IMR-90 (cell line): Measurements from ENCODE around the gene GATA6. TPM values are rescaled to one million over a fixed set of nuclear protein-coding genes. Genes with fewer than 3 reads are reported as not detected.

Experiments used
- ATAC-seq: fragments of 200-7000 bp; cut with Tn5 transposase; 2 replicates; pipeline ENCODE4 v1.9.1; 2020; ENCODE audit warnings: low read depth, mild to moderate bottlenecking, moderate library complexity
- BruUV-seq: library from RNA; stranded (reverse); fragments of 400-500 nt; replicated peaks from 2 replicates; lab custom pipeline; 2021; lab: Mats Ljungman, UMichigan
- CTCF ChIA-PET: fragments of 300-600 bp; formaldehyde crosslinking; extraction: SDS; loops from one replicate; lab custom pipeline; 2021; ENCODE audit warnings: antibody characterized with exemption; lab: Yijun Ruan, JAX
- POLR2A ChIA-PET: fragments of 300-600 bp; sonication (Branson Sonifier 250); formaldehyde crosslinking; loops from one replicate; lab custom pipeline; 2022; ENCODE audit warnings: antibody characterized with exemption; ENCODE audit not compliant: unreplicated experiment; lab: Charles Lee
- DNase-seq: peaks from one replicate; pipeline ENCODE4 v3.0.0; 2013
- H2AFZ ChIP-seq: replicated peaks from 2 replicates; pipeline ENCODE3; 2013; ENCODE audit warnings: low read length, mild to moderate bottlenecking; ENCODE audit not compliant: poor library complexity
- H2AK5ac ChIP-seq: 2 replicates; pipeline ENCODE4 v1.6.1; 2013; ENCODE audit warnings: low read depth, low read length, inconsistent platforms
- H2AK9ac ChIP-seq: replicated peaks from 2 replicates; pipeline ENCODE3; 2013; ENCODE audit warnings: mild to moderate bottlenecking, low read depth, low read length, moderate library complexity; ENCODE audit not compliant: poor library complexity
- H2BK120ac ChIP-seq: 2 replicates; pipeline ENCODE4 v1.6.1; 2013; ENCODE audit warnings: low read depth, low read length, inconsistent platforms
- H2BK15ac ChIP-seq: 3 replicates; pipeline ENCODE4 v1.6.1; 2013; ENCODE audit warnings: low read depth, low read length, inconsistent platforms
- H2BK20ac ChIP-seq: 2 replicates; pipeline ENCODE4 v1.6.1; 2013; ENCODE audit warnings: low read depth, mild to moderate bottlenecking, inconsistent platforms, low read length, moderate library complexity
- H2BK5ac ChIP-seq: 2 replicates; pipeline ENCODE4 v1.6.1; 2013; ENCODE audit warnings: mild to moderate bottlenecking, low read depth, low read length, inconsistent platforms; ENCODE audit not compliant: poor library complexity, severe bottlenecking
- H3K14ac ChIP-seq: replicated peaks from 2 replicates; pipeline ENCODE4 v1.6.1; 2013; ENCODE audit warnings: low read depth, low read length, inconsistent platforms
- H3K18ac ChIP-seq: 2 replicates; pipeline ENCODE4 v1.6.1; 2013; ENCODE audit warnings: low read depth, low read length, control low read depth
- H3K23ac ChIP-seq: 2 replicates; pipeline ENCODE4 v1.6.1; 2013; ENCODE audit warnings: low read depth, low read length, inconsistent platforms
- H3K27ac ChIP-seq: 2 replicates; pipeline ENCODE4 v1.5.1; 2013; ENCODE audit warnings: mild to moderate bottlenecking, control low read depth, low read length; ENCODE audit not compliant: insufficient read depth
- H3K27me3 ChIP-seq: 2 replicates; pipeline ENCODE4 v1.6.1; 2013; ENCODE audit warnings: low read length; ENCODE audit not compliant: control insufficient read depth, insufficient read depth
- H3K36me3 ChIP-seq: 2 replicates; pipeline ENCODE4 v1.6.1; 2013; ENCODE audit warnings: low read length, mixed read lengths; ENCODE audit not compliant: control insufficient read depth, insufficient read depth
- H3K4ac ChIP-seq: 2 replicates; pipeline ENCODE4 v1.6.1; 2013; ENCODE audit warnings: low read depth, low read length, inconsistent platforms
- H3K4me1 ChIP-seq: 2 replicates; pipeline ENCODE4 v1.6.1; 2013; ENCODE audit warnings: low read length, mixed read lengths; ENCODE audit not compliant: control insufficient read depth, insufficient read depth
- H3K4me2 ChIP-seq: 2 replicates; pipeline ENCODE4 v1.6.1; 2013; ENCODE audit warnings: low read depth, mild to moderate bottlenecking, control low read depth, low read length, moderate library complexity
- H3K4me3 ChIP-seq: 2 replicates; pipeline ENCODE4 v1.5.1; 2013; ENCODE audit warnings: low read depth, mild to moderate bottlenecking, control low read depth, low read length, moderate library complexity; ENCODE audit not compliant: insufficient read depth
- H3K56ac ChIP-seq: 2 replicates; pipeline ENCODE4 v1.6.1; 2013; ENCODE audit warnings: low read length, inconsistent platforms; ENCODE audit not compliant: insufficient read depth; ENCODE audit errors: extremely low read depth
- H3K79me1 ChIP-seq, 2 experiments: 2 replicates each; pipeline ENCODE4 v1.6.1; 2013; ENCODE audit warnings: low read length in 2 of 2, inconsistent platforms in 1 of 2, low read depth in 1 of 2
- H3K9ac ChIP-seq: 2 replicates; pipeline ENCODE4 v1.6.1; 2013; ENCODE audit warnings: low read depth, low read length, control low read depth
- H3K9me1 ChIP-seq: 2 replicates; pipeline ENCODE4 v1.6.1; 2013; ENCODE audit warnings: low read length, inconsistent platforms; ENCODE audit not compliant: insufficient read depth
- H3K9me3 ChIP-seq: 2 replicates; pipeline ENCODE4 v1.6.1; 2013; ENCODE audit warnings: low read length; ENCODE audit not compliant: control insufficient read depth, insufficient read depth
- H4K20me1 ChIP-seq: 2 replicates; pipeline ENCODE4 v1.6.1; 2013; ENCODE audit warnings: low read length, inconsistent platforms; ENCODE audit not compliant: insufficient read depth
- H4K5ac ChIP-seq: 2 replicates; pipeline ENCODE4 v1.6.1; 2013; ENCODE audit warnings: mild to moderate bottlenecking, low read depth, low read length, control low read depth
- H4K8ac ChIP-seq, 2 experiments: 2 replicates each; pipeline ENCODE4 v1.6.1; 2013; ENCODE audit warnings: low read depth in 2 of 2, low read length in 2 of 2, control low read depth in 1 of 2, inconsistent platforms in 1 of 2
- H4K91ac ChIP-seq: 2 replicates; pipeline ENCODE4 v1.6.1; 2013; ENCODE audit warnings: low read depth, low read length, inconsistent platforms; ENCODE audit not compliant: insufficient read depth
- CHD1 ChIP-seq: IDR thresholded peaks from 2 replicates; pipeline ENCODE4 v1.6.1; 2012; ENCODE audit warnings: low read depth, low read length, improper control_type of control experiment
- CTCF ChIP-seq: conservative IDR thresholded peaks from 2 replicates; pipeline ENCODE4 v1.5.1; 2012; ENCODE audit warnings: mild to moderate bottlenecking, low read depth, low read length, improper control_type of control experiment
- ELK1 ChIP-seq: fragments of 150-350 bp; IDR thresholded peaks from 2 replicates; pipeline ENCODE4 v1.6.1; 2016; ENCODE audit warnings: low read depth, mild to moderate bottlenecking, low read length, moderate library complexity, borderline replicate concordance
- MXI1 ChIP-seq: IDR thresholded peaks from 2 replicates; pipeline ENCODE4 v1.6.1; 2012; ENCODE audit warnings: low read depth, mild to moderate bottlenecking, low read length, moderate library complexity, borderline replicate concordance
- RAD21 ChIP-seq: IDR thresholded peaks from 2 replicates; pipeline ENCODE4 v1.6.1; 2012; ENCODE audit warnings: low read length, improper control_type of control experiment
- WGBS, 2 experiments: methylation state at CpG; one replicate each; pipeline versions ENCODE4 v1.1.5 to v1.1.7; 2013; ENCODE audit warnings: missing lambda C conversion rate in 2 of 2; ENCODE audit not compliant: insufficient read length in 1 of 2; ENCODE audit errors: extremely low coverage in 2 of 2; 5-methylcytosine and 5-hydroxymethylcytosine counted together
- dilution Hi-C: fragments of 300-500 bp; cut with HindIII; formaldehyde crosslinking; loops from one replicate; pipeline ENCODE4 v1.14.3; 2018; ENCODE audit warnings: low sequenced_read_pairs; ENCODE audit not compliant: unreplicated experiment
- in situ Hi-C: fragments of 300-500 bp; cut with MboI; formaldehyde crosslinking; loops from 3 replicates; pipeline ENCODE4 v1.14.3; 2019; ENCODE audit warnings: low sequenced_read_pairs, inconsistent platforms, mixed read lengths
- intact Hi-C: fragments of 100-400 bp; cut with micrococcal nuclease; formaldehyde crosslinking; loops from 2 replicates; pipeline ENCODE4 v1.10.0; 2022
- polyA plus RNA-seq, 3 experiments: library from polyadenylated mRNA; depleted of rRNA; stranded (reverse); fragments of >200 nt; gene quantifications; 2 replicates each; pipeline ENCODE4 v1.2.3, GENCODE V29; 2012; ENCODE audit warnings: low replicate concordance in 1 of 3
- total RNA-seq: library from RNA; depleted of rRNA; stranded (reverse); fragments of >200 nt; gene quantifications from 2 replicates; pipeline ENCODE4 v1.2.3, GENCODE V29; 2012

Gene GATA6
- total and polyA plus RNA-seq, 2 of the 4 experiments (the other 2 are of a cell fraction): 2.5 to 4.0 TPM

- no peak for TF ChIP-seq MXI1
- no peak for TF ChIP-seq ELK1
- TF ChIP-seq RAD21: no peak
- TF ChIP-seq CHD1: no peak
- TF ChIP-seq CTCF: no peak
- H3K56ac ChIP-seq: no peak overlapping the region
- peaks cover 19 to 24% of the 10 kb centered on the region in 2 experiments for H3K79me1 ChIP-seq
- H3K18ac ChIP-seq: no peak overlapping the region
- no peak overlapping the region for H3K14ac ChIP-seq
- no peak overlapping the region for H3K27ac ChIP-seq
- no peak overlapping the region for H3K9ac ChIP-seq
- POLR2A ChIA-PET: interaction anchor here (0.6 kb wide), 1 partner anchor 295 kb away, joined by 4 read pairs; no protein-coding TSS in a partner anchor
- H3K9me1 ChIP-seq: no peaks in the 10 kb centered on the region
- no peak for DNase-seq
- no peak overlapping the region for H3K4ac ChIP-seq
- H2AFZ ChIP-seq: no peak overlapping the region
- no CpG with 5 or more reads among the region's 6 CpGs for WGBS, 2 experiments
- no peak for ATAC-seq
- CTCF ChIA-PET: no interaction called here
- no peak overlapping the region; the same call in 1 of the 2 replicates for H2AK5ac ChIP-seq
- H4K5ac ChIP-seq: no peak overlapping the region
- in situ Hi-C loops: loop anchor here (5.0 kb wide), 1 partner anchor 388 kb away; no protein-coding TSS in a partner anchor
- intact Hi-C loops: loop anchor here (5.0 kb wide), 2 partner anchors 193 to 623 kb away; no protein-coding TSS in a partner anchor
- H4K20me1 ChIP-seq: peaks cover 39% of the 10 kb centered on the region
- H3K23ac ChIP-seq: no peak overlapping the region
- dilution Hi-C loops: no loop called here
- no peak overlapping the region for H2BK5ac ChIP-seq
- no peak overlapping the region for H4K91ac ChIP-seq
- H3K4me3 ChIP-seq: no peak overlapping the region
- H3K27me3 ChIP-seq: no peaks in the 10 kb centered on the region
- no peak overlapping the region for H2AK9ac ChIP-seq
- peaks cover 16% of the 10 kb centered on the region for H3K4me1 ChIP-seq
- H3K9me3 ChIP-seq: no peaks in the 10 kb centered on the region
- no TSS peak for BruUV-seq
- no peak overlapping the region for H2BK15ac ChIP-seq
- H3K4me2 ChIP-seq: peak overlapping the region; percentile 51; the same call in 1 of the 2 replicates
- H2BK20ac ChIP-seq: no peak overlapping the region
- no peak overlapping the region for H2BK120ac ChIP-seq
- H3K36me3 ChIP-seq: peaks cover 17% of the 10 kb centered on the region
- H4K8ac ChIP-seq: no peak overlapping the region
Measured at GRCh38 chr18:22174341-22175145, 5.2 kb downstream of the GATA6 start.
